Hepatocyte (in vitro differentiated cells): ENCODE results near the gene SEBOX. TPM values are rescaled to one million over a fixed set of nuclear protein-coding genes. Genes with fewer than 3 reads are reported as not detected.
"Not testable (repeated sequence)": the region's sequence is repeated elsewhere in the genome, so short reads cannot be mapped to it uniquely, and the experiment has no call there.

Experiments
- DNase-seq: peaks from one replicate; pipeline ENCODE4 v3.0.0-alpha.2; 2016; ENCODE audit warnings: low spot score
- H2AFZ ChIP-seq: fragments of 200-600 bp; sonication (generic); 2 replicates; pipeline ENCODE4 v1.6.0; 2016; ENCODE audit warnings: antibody characterized with exemption, mild to moderate bottlenecking
- H3K27ac ChIP-seq: fragments of 200-600 bp; sonication (generic); 2 replicates; pipeline ENCODE4 v1.5.1; 2016; ENCODE audit warnings: mild to moderate bottlenecking
- H3K27me3 ChIP-seq: fragments of 200-600 bp; sonication (generic); 2 replicates; pipeline ENCODE4 v1.6.1; 2016
- H3K36me3 ChIP-seq: fragments of 200-600 bp; sonication (generic); replicated peaks from 2 replicates; pipeline ENCODE4 v1.5.1; 2016; ENCODE audit warnings: low read depth; ENCODE audit not compliant: insufficient read depth
- H3K4me1 ChIP-seq: fragments of 200-600 bp; sonication (generic); 2 replicates; pipeline ENCODE4 v1.5.1; 2016; ENCODE audit warnings: mild to moderate bottlenecking, moderate library complexity; ENCODE audit not compliant: insufficient read depth
- H3K4me2 ChIP-seq: fragments of 200-600 bp; sonication (generic); 2 replicates; pipeline ENCODE4 v1.6.0; 2016
- H3K4me3 ChIP-seq: fragments of 200-600 bp; sonication (generic); 2 replicates; pipeline ENCODE4 v1.5.1; 2016; ENCODE audit warnings: mild to moderate bottlenecking
- H3K79me2 ChIP-seq: fragments of 200-600 bp; sonication (generic); 2 replicates; pipeline ENCODE4 v1.6.0; 2017; ENCODE audit warnings: mild to moderate bottlenecking
- H3K9me2 ChIP-seq: fragments of 200-600 bp; sonication (generic); replicated peaks from 2 replicates; pipeline ENCODE4 v1.6.0; 2017; ENCODE audit warnings: mild to moderate bottlenecking; ENCODE audit not compliant: insufficient read depth
- H3K9me3 ChIP-seq: fragments of 200-600 bp; sonication (generic); 2 replicates; pipeline ENCODE4 v1.5.1; 2016; ENCODE audit warnings: low read depth, mild to moderate bottlenecking
- H4K20me1 ChIP-seq: fragments of 200-600 bp; sonication (generic); 2 replicates; pipeline ENCODE4 v1.6.0; 2016; ENCODE audit warnings: mild to moderate bottlenecking; ENCODE audit not compliant: insufficient read depth, poor library complexity, severe bottlenecking
- EZH2 ChIP-seq: fragments of 200-600 bp; sonication (generic); IDR thresholded peaks from 2 replicates; pipeline ENCODE4 v1.6.1; 2016; ENCODE audit warnings: antibody characterized with exemption, mild to moderate bottlenecking, borderline replicate concordance
- EZH2phosphoT487 ChIP-seq: fragments of 200-600 bp; sonication (generic); IDR thresholded peaks from one replicate; pipeline ENCODE4 v1.6.1; 2018; ENCODE audit warnings: antibody characterized with exemption, mild to moderate bottlenecking, low read depth, moderate library complexity; ENCODE audit not compliant: unreplicated experiment, severe bottlenecking
- WGBS: methylation state at CpG from one replicate; pipeline ENCODE4 v1.1.6; 2016; ENCODE audit warnings: low lambda C conversion rate; ENCODE audit errors: missing lambda C conversion rate; 5-methylcytosine and 5-hydroxymethylcytosine counted together
- polyA plus RNA-seq: library from polyadenylated mRNA; unstranded; fragments of >200 nt; fragmentation: Nextera tagmentation; extraction: Ambion mirVana; gene quantifications from 2 replicates; pipeline ENCODE4 v1.2.1, GENCODE V29; 2016
- total RNA-seq: library from RNA; depleted of rRNA; stranded (reverse); fragments of >200 nt; gene quantifications from 2 replicates; pipeline ENCODE4 v1.2.3, GENCODE V29; 2014
- TF ChIP-seq, protein P1 (sequence below): fragments of 200-600 bp; sonication (generic); IDR thresholded peaks from 2 replicates; pipeline ENCODE4 v1.5.1; 2016; ENCODE audit warnings: antibody characterized with exemption, mild to moderate bottlenecking; ENCODE audit not compliant: poor library complexity

The SEBOX gene
- total and polyA plus RNA-seq, 2 experiments from 2014 or later, result not detected

GRCh38 chr17:28342313-28342712 is 22.7 kb downstream of the SEBOX start:
- H3K4me1 ChIP-seq, result peaks cover 9% of the 10 kb centered on the region
- 98% methylated on average over 14 of the region's 14 CpGs for WGBS
- H3K9me3 ChIP-seq, result no peaks in the 10 kb centered on the region
- peaks cover 26% of the 10 kb centered on the region for H3K79me2 ChIP-seq
- no peak overlapping the region for H3K27ac ChIP-seq
- no peaks in the 10 kb centered on the region for H3K36me3 ChIP-seq
- no peaks in the 10 kb centered on the region for H3K9me2 ChIP-seq
- no peak overlapping the region for H3K4me3 ChIP-seq
- no peak overlapping the region for H3K4me2 ChIP-seq
- no peak for DNase-seq
- H4K20me1 ChIP-seq, result peaks cover 8% of the 10 kb centered on the region
- no peak overlapping the region for H2AFZ ChIP-seq
- H3K27me3 ChIP-seq, result no peaks in the 10 kb centered on the region
- TF ChIP-seq, protein P1, sequence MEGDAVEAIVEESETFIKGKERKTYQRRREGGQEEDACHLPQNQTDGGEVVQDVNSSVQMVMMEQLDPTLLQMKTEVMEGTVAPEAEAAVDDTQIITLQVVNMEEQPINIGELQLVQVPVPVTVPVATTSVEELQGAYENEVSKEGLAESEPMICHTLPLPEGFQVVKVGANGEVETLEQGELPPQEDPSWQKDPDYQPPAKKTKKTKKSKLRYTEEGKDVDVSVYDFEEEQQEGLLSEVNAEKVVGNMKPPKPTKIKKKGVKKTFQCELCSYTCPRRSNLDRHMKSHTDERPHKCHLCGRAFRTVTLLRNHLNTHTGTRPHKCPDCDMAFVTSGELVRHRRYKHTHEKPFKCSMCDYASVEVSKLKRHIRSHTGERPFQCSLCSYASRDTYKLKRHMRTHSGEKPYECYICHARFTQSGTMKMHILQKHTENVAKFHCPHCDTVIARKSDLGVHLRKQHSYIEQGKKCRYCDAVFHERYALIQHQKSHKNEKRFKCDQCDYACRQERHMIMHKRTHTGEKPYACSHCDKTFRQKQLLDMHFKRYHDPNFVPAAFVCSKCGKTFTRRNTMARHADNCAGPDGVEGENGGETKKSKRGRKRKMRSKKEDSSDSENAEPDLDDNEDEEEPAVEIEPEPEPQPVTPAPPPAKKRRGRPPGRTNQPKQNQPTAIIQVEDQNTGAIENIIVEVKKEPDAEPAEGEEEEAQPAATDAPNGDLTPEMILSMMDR, result no peak
- TF ChIP-seq EZH2, result no peak
- no peak for TF ChIP-seq EZH2phosphoT487

- H3K4me3 ChIP-seq, result no peak overlapping the region
- no peak overlapping the region for H2AFZ ChIP-seq
- no peaks in the 10 kb centered on the region for H3K36me3 ChIP-seq
- peaks cover 34% of the 10 kb centered on the region for H3K79me2 ChIP-seq
- H4K20me1 ChIP-seq, result peaks cover 8% of the 10 kb centered on the region
- H3K9me3 ChIP-seq, result no peaks in the 10 kb centered on the region
- TF ChIP-seq, protein P1, result no peak
- no peak for TF ChIP-seq EZH2
- no peak for TF ChIP-seq EZH2phosphoT487
- whole genome bisulfite sequencing, result 96% methylated on average over 11 of the region's 11 CpGs
- H3K27ac ChIP-seq, result no peak overlapping the region
- H3K4me1 ChIP-seq, result peaks cover 7% of the 10 kb centered on the region
- no peaks in the 10 kb centered on the region for H3K27me3 ChIP-seq
- DNase-seq, result no peak
- no peaks in the 10 kb centered on the region for H3K9me2 ChIP-seq
- no peak overlapping the region for H3K4me2 ChIP-seq
Observed at GRCh38 chr17:28341516-28341915, 23.5 kb downstream of the SEBOX start.

- peaks cover 8% of the 10 kb centered on the region for H4K20me1 ChIP-seq
- no peaks in the 10 kb centered on the region for H3K36me3 ChIP-seq
- no peak for DNase-seq
- no peak overlapping the region for H3K4me2 ChIP-seq
- no peak overlapping the region for H3K4me3 ChIP-seq
- no peak overlapping the region for H2AFZ ChIP-seq
- no peak overlapping the region for H3K27ac ChIP-seq
- no peak for TF ChIP-seq EZH2
- no peak for TF ChIP-seq EZH2phosphoT487
- TF ChIP-seq, protein P1, result no peak
- no peaks in the 10 kb centered on the region for H3K9me2 ChIP-seq
- peaks cover 35% of the 10 kb centered on the region for H3K79me2 ChIP-seq
- no peaks in the 10 kb centered on the region for H3K27me3 ChIP-seq
- peaks cover 7% of the 10 kb centered on the region for H3K4me1 ChIP-seq
- WGBS, result 87% methylated on average over 5 of the region's 6 CpGs
- H3K9me3 ChIP-seq, result no peaks in the 10 kb centered on the region
Observed at GRCh38 chr17:28340374-28340773, 24.6 kb downstream of the SEBOX start.

DNA sequence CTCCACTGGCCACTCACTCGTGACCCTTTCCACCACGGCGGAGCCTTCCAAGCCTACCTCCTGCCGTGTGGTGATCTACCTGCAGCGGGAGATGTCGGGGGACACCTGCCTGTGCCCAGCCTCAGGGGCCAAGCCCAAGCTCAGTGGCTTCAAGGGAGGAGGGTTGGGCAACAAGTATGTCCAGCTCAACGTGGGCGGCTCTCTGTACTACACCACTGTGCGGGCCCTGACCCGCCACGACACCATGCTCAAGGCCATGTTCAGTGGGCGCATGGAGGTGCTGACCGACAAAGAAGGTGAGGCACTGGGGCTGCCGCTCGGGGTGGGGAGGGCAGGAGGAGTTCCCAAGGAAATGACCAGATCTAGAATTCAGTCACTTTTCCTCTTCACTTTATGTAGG is 25.6 kb downstream of the SEBOX start:
- no peak overlapping the region for H3K4me3 ChIP-seq
- no peak overlapping the region for H3K27ac ChIP-seq
- no peaks in the 10 kb centered on the region for H3K9me2 ChIP-seq
- H3K4me2 ChIP-seq, result no peak overlapping the region
- TF ChIP-seq, protein P1, result no peak
- no peak for TF ChIP-seq EZH2phosphoT487
- no peak for TF ChIP-seq EZH2
- H4K20me1 ChIP-seq, result peaks cover 8% of the 10 kb centered on the region
- H3K4me1 ChIP-seq, result peaks cover 10% of the 10 kb centered on the region
- peaks cover 40% of the 10 kb centered on the region for H3K79me2 ChIP-seq
- DNase-seq, result no peak
- no peak overlapping the region for H2AFZ ChIP-seq
- H3K27me3 ChIP-seq, result no peaks in the 10 kb centered on the region
- 97% methylated on average over 15 of the region's 15 CpGs for WGBS
- H3K36me3 ChIP-seq, result no peaks in the 10 kb centered on the region
- H3K9me3 ChIP-seq, result no peaks in the 10 kb centered on the region

- H3K4me1 ChIP-seq, result peaks cover 16% of the 10 kb centered on the region
- not testable (repeated sequence) for H3K27me3 ChIP-seq, DNase-seq, H3K9me3 ChIP-seq, H3K4me2 ChIP-seq, H4K20me1 ChIP-seq, H3K36me3 ChIP-seq, H3K9me2 ChIP-seq, H2AFZ ChIP-seq, H3K27ac ChIP-seq, H3K4me3 ChIP-seq
- H3K79me2 ChIP-seq, result peaks cover 46% of the 10 kb centered on the region
- 85% methylated on average over 8 of the region's 8 CpGs for WGBS
Observed at GRCh38 chr17:28338769-28339212, 26.2 kb downstream of the SEBOX start.
